HG02642 (cell line): ENCODE data around the gene JADE2.
A peak's percentile ranks its signal among the peaks of the same experiment; 100 is the strongest.
"Not testable (repeated sequence)": the region's sequence is repeated elsewhere in the genome, so short reads cannot be mapped to it uniquely, and the experiment has no call there.

Experiments
- ATAC-seq: cut with Tn5 transposase; IDR thresholded peaks from one replicate; pipeline ENCODE4 v1.9.1; 2021; ENCODE audit warnings: mild to moderate bottlenecking; ENCODE audit not compliant: unreplicated experiment, poor library complexity

Gene JADE2

GRCh38 chr5:134524826-134525682, at the start of gene JADE2:
Gene JADE2, plus strand, starts transcription at chr5:134525670. Its CDS starts 10,188 bp downstream, at chr5:134535858.
- peak; percentile 39 for ATAC-seq

- no peak for ATAC-seq
These were observed 47.8 kb upstream of the JADE2 start for GRCh38 chr5:134477462-134478245.

DNA sequence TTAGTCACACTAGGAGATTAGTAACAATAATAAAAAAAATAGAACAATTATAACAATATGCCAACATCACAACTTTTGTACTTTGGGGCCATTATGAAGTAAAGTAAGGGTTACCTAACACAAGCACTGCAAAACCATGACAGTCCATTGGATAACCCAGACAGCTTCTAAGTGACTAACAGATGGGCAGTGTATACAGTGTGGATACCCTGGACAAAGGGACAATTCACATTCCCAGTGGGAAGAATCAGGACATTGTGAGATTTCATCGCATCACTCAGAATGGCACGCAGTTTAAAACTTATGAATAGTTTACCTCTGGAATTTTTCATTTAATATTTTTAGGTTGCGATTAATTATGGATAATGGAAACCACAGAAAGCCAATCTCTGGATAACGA, 45.6 kb upstream of the JADE2 start:
- ATAC-seq = no peak

- ATAC-seq = no peak
These were observed 36.1 kb upstream of the JADE2 start for GRCh38 chr5:134489227-134489944.

GRCh38 chr5:134490255-134490924, 35.1 kb upstream of the JADE2 start:
- ATAC-seq = no peak

GRCh38 chr5:134490925-134491271, 34.6 kb upstream of the JADE2 start:
- ATAC-seq = no peak

GRCh38 chr5:134491841-134492442, 33.5 kb upstream of the JADE2 start:
- ATAC-seq = no peak

- no peak for ATAC-seq
These were observed 32.9 kb upstream of the JADE2 start for GRCh38 chr5:134492568-134492967.

DNA sequence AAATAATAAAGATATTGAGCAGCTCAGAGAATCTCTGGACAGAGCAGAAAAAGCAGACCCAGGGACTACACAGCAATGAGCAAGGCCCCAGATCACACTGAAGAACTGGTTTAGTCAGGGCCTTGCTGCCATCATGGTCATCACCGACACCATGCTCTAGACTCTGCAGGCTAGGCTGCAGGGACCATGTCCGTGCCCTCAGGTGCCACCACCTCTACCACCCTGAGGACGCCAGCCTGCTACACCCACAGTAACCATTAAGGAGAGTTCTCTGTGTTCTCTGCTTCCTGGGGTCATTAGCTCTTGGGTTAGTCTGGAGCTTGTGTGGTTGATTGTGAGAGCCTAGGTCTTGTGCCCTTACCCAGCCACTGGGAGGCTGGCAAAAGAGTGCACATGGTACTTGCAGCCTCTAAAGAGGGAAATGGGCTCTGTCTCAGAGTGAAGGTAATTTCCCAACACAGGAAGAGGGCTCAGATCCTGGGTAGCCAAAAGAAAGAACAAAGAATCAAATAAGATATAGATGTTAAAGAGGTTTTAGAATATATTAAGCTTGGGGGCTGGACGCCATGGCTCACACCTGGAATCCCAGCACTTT, 31.9 kb upstream of the JADE2 start:
- no peak for ATAC-seq

DNA sequence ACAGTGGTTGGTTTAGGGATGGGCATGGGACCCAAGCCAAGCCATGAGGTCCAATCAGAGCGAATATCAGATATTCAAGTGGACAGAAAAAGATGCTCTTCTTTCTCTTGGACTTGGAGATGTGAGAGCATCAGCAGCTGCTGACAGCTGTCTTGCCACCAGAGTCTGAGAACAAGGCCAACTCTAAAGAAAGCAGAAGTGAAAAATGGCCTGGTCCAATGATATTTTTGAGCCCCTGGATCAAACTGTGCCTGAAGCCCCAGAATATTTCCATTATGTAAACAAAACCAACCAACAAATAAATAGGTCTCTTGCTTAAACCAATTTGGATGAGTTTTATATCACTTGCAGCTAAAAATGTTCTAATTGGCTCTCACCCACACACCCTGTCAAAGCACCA, 30.7 kb upstream of the JADE2 start:
- ATAC-seq = no peak

GRCh38 chr5:134499905-134500304, 25.6 kb upstream of the JADE2 start:
- not testable (repeated sequence) for ATAC-seq

DNA sequence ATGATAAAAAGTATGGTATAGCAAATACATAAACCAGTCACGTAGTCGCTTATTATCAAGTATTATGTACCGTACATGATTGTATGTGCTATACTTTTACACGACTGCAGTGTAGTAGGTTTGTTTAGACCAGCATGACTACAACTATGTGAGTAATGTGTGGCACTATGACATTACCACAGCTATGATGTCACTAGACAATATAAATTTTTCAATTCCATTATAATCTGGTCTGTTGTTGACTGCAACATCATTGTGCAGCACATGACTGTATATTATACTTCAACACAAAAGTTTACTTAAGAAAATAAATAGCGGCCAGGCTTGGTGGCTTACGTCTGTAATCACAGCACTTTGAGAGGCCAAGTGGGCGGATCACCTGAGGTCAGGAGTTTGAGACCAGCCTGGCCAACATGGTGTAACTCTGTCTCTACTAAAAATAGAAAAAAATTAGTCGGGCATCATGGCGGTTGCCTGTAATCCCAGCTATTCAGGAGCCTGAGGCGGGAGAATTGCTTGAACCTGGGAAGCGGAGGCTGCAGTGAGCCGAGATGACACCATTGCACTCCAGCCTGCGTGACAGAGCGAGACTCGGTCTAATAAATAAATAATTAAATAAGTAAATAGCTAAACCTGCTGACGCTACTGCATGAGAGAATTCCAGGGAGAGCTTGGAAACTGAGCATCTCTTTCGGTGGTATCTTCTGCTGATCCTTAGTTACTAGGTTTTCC, 24.6 kb upstream of the JADE2 start:
- no peak for ATAC-seq

- ATAC-seq = no peak
These were observed 23.2 kb upstream of the JADE2 start for GRCh38 chr5:134502259-134502658.

- peak; percentile 76 for ATAC-seq
These were observed 22.2 kb upstream of the JADE2 start for GRCh38 chr5:134503088-134503936.

- no peak for ATAC-seq
These were observed 21.5 kb upstream of the JADE2 start for GRCh38 chr5:134503937-134504437.

GRCh38 chr5:134504629-134505300, 20.7 kb upstream of the JADE2 start:
- no peak for ATAC-seq
